ENCODE data around the gene C19orf38.

- no peak for TF ChIP-seq POLR2A (IDR thresholded peaks at IDR 0.05; ENCODE audit: low read length)
- no peak for TF ChIP-seq KDM1A (IDR thresholded peaks at IDR 0.05; ENCODE audit: low read depth)
- TF ChIP-seq HDAC2 (IDR thresholded peaks at IDR 0.05): no peak
- no peak for TF ChIP-seq HES2 (IDR thresholded peaks at IDR 0.05)
- TF ChIP-seq CBX2 (IDR thresholded peaks at IDR 0.05; ENCODE audit: borderline replicate concordance, low read depth): no peak
- TF ChIP-seq CTCF (IDR thresholded peaks at IDR 0.05): no peak
- TF ChIP-seq CEBPB (IDR thresholded peaks at IDR 0.05): no peak
- no peak for TF ChIP-seq CHD2 (IDR thresholded peaks at IDR 0.05; ENCODE audit: low read length, partially characterized antibody)
- TF ChIP-seq POLR2AphosphoS2 (conservative IDR thresholded peaks at IDR 0.05; ENCODE audit: low read length): no peak
- TF ChIP-seq EP300 (IDR thresholded peaks at IDR 0.05): no peak
- TF ChIP-seq MYC (IDR thresholded peaks at IDR 0.05; ENCODE audit: borderline replicate concordance, low read length): no peak
- TF ChIP-seq MAZ (IDR thresholded peaks at IDR 0.05; ENCODE audit: borderline replicate concordance, low read depth, low read length): no peak
- TF ChIP-seq REST (IDR thresholded peaks at IDR 0.05): no peak
- TF ChIP-seq CHD4 (IDR thresholded peaks at IDR 0.05; ENCODE audit: borderline replicate concordance): no peak
Measured at GRCh38 chr19:10842788-10843187, 5.4 kb upstream of the C19orf38 start.
